GM18505 (cell line): ENCODE measurements around the gene AKAP6.

Source experiments
- ATAC-seq: cut with Tn5 transposase; IDR thresholded peaks from one replicate; pipeline ENCODE4 v1.9.1; 2021; ENCODE audit not compliant: unreplicated experiment
- POLR2A ChIP-seq: IDR thresholded peaks from 4 replicates; pipeline ENCODE4 v1.6.1; 2011; ENCODE audit warnings: borderline replicate concordance; ENCODE audit not compliant: insufficient read depth, insufficient read length; ENCODE audit errors: extremely low read depth

The AKAP6 gene

GRCh38 chr14:32397861-32398640 lies 69.0 kb downstream of the AKAP6 start:
- no peak for ATAC-seq
- no peak for TF ChIP-seq POLR2A

GRCh38 chr14:32399920-32400319 lies 70.8 kb downstream of the AKAP6 start:
- no peak for TF ChIP-seq POLR2A
- ATAC-seq: no peak

GRCh38 chr14:32400480-32400879 lies 71.4 kb downstream of the AKAP6 start:
- ATAC-seq: no peak
- TF ChIP-seq POLR2A: no peak

GRCh38 chr14:32403021-32403420 lies 73.9 kb downstream of the AKAP6 start:
- TF ChIP-seq POLR2A: no peak
- no peak for ATAC-seq

- no peak for ATAC-seq
- TF ChIP-seq POLR2A: no peak
Observed at GRCh38 chr14:32403688-32404087, 74.6 kb downstream of the AKAP6 start.

- no peak for ATAC-seq
- no peak for TF ChIP-seq POLR2A
Observed at GRCh38 chr14:32404784-32405573, 75.9 kb downstream of the AKAP6 start.

GRCh38 chr14:32405856-32406255 lies 76.8 kb downstream of the AKAP6 start:
- ATAC-seq: no peak
- no peak for TF ChIP-seq POLR2A

- ATAC-seq: no peak
- no peak for TF ChIP-seq POLR2A
Observed at GRCh38 chr14:32407130-32407529, 78.0 kb downstream of the AKAP6 start.

GRCh38 chr14:32408018-32408417 lies 78.9 kb downstream of the AKAP6 start:
- ATAC-seq: no peak

GRCh38 chr14:32412103-32412502 lies 83.0 kb downstream of the AKAP6 start:
- ATAC-seq: no peak
- no peak for TF ChIP-seq POLR2A

More at GRCh38 chr14:32408018-32408417, 78.9 kb downstream of the AKAP6 start:
- no peak for TF ChIP-seq POLR2A

GRCh38 chr14:32412532-32412931 lies 83.4 kb downstream of the AKAP6 start:
- ATAC-seq: no peak
- TF ChIP-seq POLR2A: no peak

- no peak for TF ChIP-seq POLR2A
- ATAC-seq: no peak
Observed at GRCh38 chr14:32413967-32414640, 85.0 kb downstream of the AKAP6 start.

- ATAC-seq: no peak
- TF ChIP-seq POLR2A: no peak
Observed at GRCh38 chr14:32414808-32415255, 85.7 kb downstream of the AKAP6 start.
